ENCODE results near the gene ANXA6.

DNA sequence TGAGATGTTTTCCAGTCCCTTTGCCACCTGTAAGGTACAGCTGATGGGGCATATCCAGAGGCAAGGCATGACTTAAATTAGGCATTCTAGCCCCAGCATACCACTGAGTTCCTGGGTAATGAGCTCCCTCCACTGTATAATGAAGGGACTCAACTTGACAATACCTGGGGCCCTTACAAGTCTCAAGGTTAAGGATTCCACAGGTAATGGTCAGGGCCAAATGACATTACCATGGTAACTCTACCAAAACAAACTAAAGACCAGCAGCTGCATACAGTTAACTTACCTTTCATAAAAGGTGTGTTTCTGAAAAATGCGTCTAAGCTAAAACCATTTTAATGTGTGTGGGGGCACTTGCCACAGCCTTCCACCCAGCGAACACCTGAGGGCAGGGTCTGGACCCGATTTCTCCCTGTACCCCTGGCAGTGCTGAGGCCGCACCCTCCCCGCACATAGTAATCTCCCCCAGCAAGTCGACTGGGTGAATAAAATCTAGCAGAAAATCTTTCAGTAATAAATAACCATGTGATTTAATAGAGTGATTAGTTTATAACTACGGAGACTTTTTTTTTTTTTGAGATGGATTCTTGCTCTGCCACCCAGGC is 42.1 kb upstream of the ANXA6 start:
- TF ChIP-seq EZH2 (IDR thresholded peaks at IDR 0.05; ENCODE audit: borderline replicate concordance, low read depth, low read length, severe bottlenecking), result no peak
- TF ChIP-seq, protein P1, sequence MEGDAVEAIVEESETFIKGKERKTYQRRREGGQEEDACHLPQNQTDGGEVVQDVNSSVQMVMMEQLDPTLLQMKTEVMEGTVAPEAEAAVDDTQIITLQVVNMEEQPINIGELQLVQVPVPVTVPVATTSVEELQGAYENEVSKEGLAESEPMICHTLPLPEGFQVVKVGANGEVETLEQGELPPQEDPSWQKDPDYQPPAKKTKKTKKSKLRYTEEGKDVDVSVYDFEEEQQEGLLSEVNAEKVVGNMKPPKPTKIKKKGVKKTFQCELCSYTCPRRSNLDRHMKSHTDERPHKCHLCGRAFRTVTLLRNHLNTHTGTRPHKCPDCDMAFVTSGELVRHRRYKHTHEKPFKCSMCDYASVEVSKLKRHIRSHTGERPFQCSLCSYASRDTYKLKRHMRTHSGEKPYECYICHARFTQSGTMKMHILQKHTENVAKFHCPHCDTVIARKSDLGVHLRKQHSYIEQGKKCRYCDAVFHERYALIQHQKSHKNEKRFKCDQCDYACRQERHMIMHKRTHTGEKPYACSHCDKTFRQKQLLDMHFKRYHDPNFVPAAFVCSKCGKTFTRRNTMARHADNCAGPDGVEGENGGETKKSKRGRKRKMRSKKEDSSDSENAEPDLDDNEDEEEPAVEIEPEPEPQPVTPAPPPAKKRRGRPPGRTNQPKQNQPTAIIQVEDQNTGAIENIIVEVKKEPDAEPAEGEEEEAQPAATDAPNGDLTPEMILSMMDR (IDR thresholded peaks at IDR 0.05; ENCODE audit: borderline replicate concordance, extremely low read depth, low read length, poor library complexity, severe bottlenecking), result no peak
